NT2/D1 (cell line): Measurements from ENCODE around the gene CDK5.

Experiments used
- DNase-seq: peaks from one replicate; pipeline ENCODE4 v3.0.0-alpha.2; 2011; ENCODE audit warnings: low read depth, low spot score
- H3K27me3 ChIP-seq: 2 replicates; pipeline ENCODE4 v1.6.0; 2011; ENCODE audit warnings: mild to moderate bottlenecking; ENCODE audit not compliant: insufficient read length, insufficient read depth
- H3K36me3 ChIP-seq: 2 replicates; pipeline ENCODE4 v1.6.1; 2011; ENCODE audit warnings: mild to moderate bottlenecking, low read length, mixed read lengths; ENCODE audit not compliant: insufficient read depth, insufficient read length
- H3K4me1 ChIP-seq: 2 replicates; pipeline ENCODE4 v1.5.1; 2011; ENCODE audit not compliant: insufficient read depth, insufficient read length
- H3K4me3 ChIP-seq: 2 replicates; pipeline ENCODE4 v1.5.1; 2011; ENCODE audit warnings: low read depth; ENCODE audit not compliant: insufficient read length
- H3K9ac ChIP-seq: 2 replicates; pipeline ENCODE4 v1.6.0; 2011; ENCODE audit warnings: low read depth; ENCODE audit not compliant: insufficient read length
- H3K9me3 ChIP-seq: 2 replicates; pipeline ENCODE4 v1.5.1; 2011; ENCODE audit warnings: mild to moderate bottlenecking, low read length; ENCODE audit not compliant: insufficient read depth
- SUZ12 ChIP-seq: IDR thresholded peaks from 2 replicates; pipeline ENCODE4 v1.6.1; 2011; ENCODE audit not compliant: insufficient read length, insufficient read depth; ENCODE audit errors: extremely low read depth
- YY1 ChIP-seq: IDR thresholded peaks from 2 replicates; pipeline ENCODE4 v1.6.1; 2011; ENCODE audit not compliant: insufficient read length, insufficient read depth
- ZNF274 ChIP-seq: IDR thresholded peaks from 2 replicates; pipeline ENCODE4 v1.6.1; 2011; ENCODE audit warnings: mild to moderate bottlenecking, low read depth, low read length

Gene CDK5

GRCh38 chr7:151085691-151086620 is 28.3 kb upstream of the CDK5 start, which contains the start of gene AGAP3:
AGAP3 (plus strand) TSS chr7:151086475; CDS start chr7:151086742, 267 bp downstream.
- TF ChIP-seq SUZ12 (no peak), YY1 (no peak), ZNF274 (no peak)
- Histone ChIP-seq H3K9me3 (no peaks in the 10 kb centered on the region), H3K4me3 (peak within 1 kb of the TSS; percentile 78), H3K9ac (peak within 1 kb of the TSS; percentile 93), H3K36me3 (peaks cover 3% of the 10 kb centered on the region), H3K27me3 (peaks cover 19% of the 10 kb centered on the region), H3K4me1 (peaks cover 12% of the 10 kb centered on the region)
- DNase-seq, result no peak

- peak overlapping the region; percentile 57 for H3K4me3 ChIP-seq
- TF ChIP-seq SUZ12 (no peak), ZNF274 (no peak), YY1 (no peak)
- H3K9ac ChIP-seq, result no peak overlapping the region
- no peaks in the 10 kb centered on the region for H3K36me3 ChIP-seq
- DNase-seq, result no peak
- H3K4me1 ChIP-seq, result peaks cover 12% of the 10 kb centered on the region
- no peaks in the 10 kb centered on the region for H3K9me3 ChIP-seq
- H3K27me3 ChIP-seq, result peaks cover 19% of the 10 kb centered on the region
Observed at GRCh38 chr7:151085329-151085690, 27.6 kb upstream of the CDK5 start.

GRCh38 chr7:151083824-151084160 is 26.1 kb upstream of the CDK5 start:
- Histone ChIP-seq H3K27me3 (peaks cover 19% of the 10 kb centered on the region), H3K9ac (peak overlapping the region; percentile 66), H3K4me3 (peak overlapping the region; percentile 36), H3K36me3 (peaks cover 10% of the 10 kb centered on the region), H3K4me1 (peaks cover 15% of the 10 kb centered on the region), H3K9me3 (no peaks in the 10 kb centered on the region)
- TF ChIP-seq SUZ12 (no peak), YY1 (no peak), ZNF274 (no peak)
- no peak for DNase-seq

- H3K4me3 ChIP-seq, result peak within 1 kb of the TSS; percentile 36
- no peak for TF ChIP-seq SUZ12
- no peak for TF ChIP-seq ZNF274
- no peak for TF ChIP-seq YY1
- peaks cover 10% of the 10 kb centered on the region for H3K36me3 ChIP-seq
- H3K4me1 ChIP-seq, result peaks cover 13% of the 10 kb centered on the region
- H3K27me3 ChIP-seq, result peaks cover 19% of the 10 kb centered on the region
- no peaks in the 10 kb centered on the region for H3K9me3 ChIP-seq
- peak within 1 kb of the TSS; percentile 74 for H3K9ac ChIP-seq
- no peak for DNase-seq
Observed at GRCh38 chr7:151083071-151083823, 25.6 kb upstream of the CDK5 start, which contains the start of gene TMUB1. TMUB1 (minus strand) TSS chr7:151083493; CDS start chr7:151082563, 930 bp downstream.

GRCh38 chr7:151082141-151083070 is 24.7 kb upstream of the CDK5 start:
- H3K4me3 ChIP-seq, result peak overlapping the region; percentile 36
- H3K9ac ChIP-seq, result peak overlapping the region; percentile 97
- TF ChIP-seq SUZ12 (no peak), YY1 (no peak), ZNF274 (no peak)
- peaks cover 16% of the 10 kb centered on the region for H3K4me1 ChIP-seq
- H3K27me3 ChIP-seq, result peaks cover 11% of the 10 kb centered on the region
- no peak for DNase-seq
- peaks cover 11% of the 10 kb centered on the region for H3K36me3 ChIP-seq
- H3K9me3 ChIP-seq, result no peaks in the 10 kb centered on the region

- H3K9ac ChIP-seq, result peak overlapping the region; percentile 97
- peak overlapping the region; percentile 28 for H3K4me3 ChIP-seq
- peaks cover 11% of the 10 kb centered on the region for H3K27me3 ChIP-seq
- H3K4me1 ChIP-seq, result peaks cover 16% of the 10 kb centered on the region
- TF ChIP-seq ZNF274, result no peak
- no peaks in the 10 kb centered on the region for H3K9me3 ChIP-seq
- H3K36me3 ChIP-seq, result peaks cover 21% of the 10 kb centered on the region
- DNase-seq, result no peak
Observed at GRCh38 chr7:151081170-151082101, 23.7 kb upstream of the CDK5 start.
